GM12872 (cell line): Measurements from ENCODE around the gene SPACA5.

ENCODE experiments used
- CTCF ChIP-seq: IDR thresholded peaks from 3 replicates; pipeline ENCODE4 v1.5.1; 2011; ENCODE audit warnings: low read depth, mild to moderate bottlenecking, low read length, moderate library complexity; ENCODE audit not compliant: insufficient read depth

The SPACA5 gene

GRCh38 chrX:47992669-47993068 lies 14.1 kb upstream of the SPACA5 start:
- no peak for TF ChIP-seq CTCF

- no peak for TF ChIP-seq CTCF
Observed at GRCh38 chrX:48001260-48001659, 5.5 kb upstream of the SPACA5 start.

DNA sequence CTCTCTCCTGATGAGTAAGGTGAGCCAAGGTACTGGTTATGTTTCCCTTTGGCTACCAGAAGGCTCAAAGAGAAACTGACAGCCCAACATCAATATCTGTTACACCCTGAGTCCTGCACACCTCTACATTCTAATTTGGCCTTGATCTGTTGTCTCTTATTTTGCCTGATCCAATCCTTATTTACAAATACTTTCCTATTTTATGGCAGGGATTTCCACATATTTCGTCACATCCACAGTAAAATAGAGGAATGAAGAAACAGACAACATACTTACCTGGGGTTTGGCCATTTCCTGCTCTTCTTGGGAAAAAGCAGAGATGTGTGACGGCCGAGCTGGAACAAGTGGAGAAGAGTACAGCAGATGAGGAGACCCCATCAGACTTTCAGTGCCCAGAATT lies 4.5 kb upstream of the SPACA5 start:
- no peak for TF ChIP-seq CTCF

DNA sequence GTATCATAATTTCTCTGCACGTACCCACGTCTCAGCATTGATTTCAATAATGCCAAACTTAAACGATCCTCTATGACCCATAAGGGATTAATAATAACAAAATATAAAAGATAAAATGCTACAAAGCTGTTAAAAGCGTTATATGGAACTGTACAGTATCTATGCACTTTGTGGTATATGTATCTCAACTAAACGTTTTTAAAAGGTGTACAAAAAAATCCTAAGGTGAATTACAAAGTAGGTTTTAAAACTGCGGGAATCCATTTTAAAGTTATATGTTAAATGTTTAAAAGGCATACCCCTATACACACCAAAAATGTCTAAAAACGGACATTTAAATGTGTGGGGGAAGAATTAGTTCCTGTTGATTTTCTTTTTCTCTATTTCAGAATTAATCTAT lies 3.9 kb upstream of the SPACA5 start:
- no peak for TF ChIP-seq CTCF

- no peak for TF ChIP-seq CTCF
Observed at GRCh38 chrX:48003367-48003757, 3.4 kb upstream of the SPACA5 start.

DNA sequence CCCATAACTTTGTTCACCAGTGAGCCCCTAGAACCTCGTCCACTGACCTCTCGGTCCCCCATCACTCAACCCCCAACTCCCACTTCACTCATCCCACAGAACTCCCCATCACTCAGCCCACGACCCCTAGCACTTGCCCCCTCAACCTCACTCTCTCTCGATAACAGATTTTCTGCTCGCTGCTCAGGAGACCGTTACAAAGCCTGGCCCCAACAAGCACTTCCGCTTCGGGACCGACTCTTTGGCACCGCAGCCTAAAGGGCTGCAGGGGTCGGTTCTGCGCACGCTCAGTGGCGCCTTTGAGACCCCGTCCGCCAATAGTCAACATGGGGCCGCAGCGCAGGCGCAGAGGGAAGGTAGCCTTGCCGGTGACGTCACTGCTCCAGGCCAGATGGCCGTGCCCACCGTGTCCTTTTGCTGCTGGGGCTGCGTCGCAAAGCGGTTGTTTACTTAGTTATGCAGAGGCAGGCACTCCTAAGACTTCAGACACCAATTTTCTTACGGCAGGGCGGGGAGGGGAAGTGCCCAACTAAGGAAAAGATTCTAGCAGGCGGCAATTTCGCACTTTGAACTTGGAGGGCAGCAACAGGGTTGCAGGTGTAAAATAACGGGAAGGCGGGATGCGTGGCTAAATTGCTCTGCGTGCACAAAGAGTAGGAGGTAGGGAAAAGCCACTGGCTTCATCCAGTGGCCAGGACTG lies 2.9 kb upstream of the SPACA5 start, which contains the start of gene ZNF182:
ZNF182 (minus strand) TSS at position 232 of the 700 bp plus-strand sequence. CDS start 1,380 bp downstream, outside the sequence.
- no peak for TF ChIP-seq CTCF

GRCh38 chrX:48021026-48021900 lies 14.5 kb downstream of the SPACA5 start:
- no peak for TF ChIP-seq CTCF
